ENCODE data around the gene BUB3. TPM values are rescaled to one million over a fixed set of nuclear protein-coding genes. Genes with fewer than 3 reads are reported as not detected.

The BUB3 gene
- total and polyA plus RNA-seq, 2 experiments from 2014 or later = 243 to 272 TPM

- peaks cover 4% of the 10 kb centered on the region for H3K27me3 Mint-ChIP-seq (ENCODE audit: insufficient read depth, low read depth, poor library complexity)
- no peaks in the 10 kb centered on the region for H3F3A ChIP-seq (replicated peaks; ENCODE audit: low read depth)
- H3K27ac ChIP-seq (ENCODE audit: low read depth) = no peak overlapping the region
- H3K36me3 ChIP-seq (ENCODE audit: insufficient read depth) = no peaks in the 10 kb centered on the region; the same call in none of the 2 replicates
- no peaks in the 10 kb centered on the region for H3K4me1 ChIP-seq (ENCODE audit: insufficient read depth)
- H3K36me3 Mint-ChIP-seq (ENCODE audit: low read depth) = peaks cover 16% of the 10 kb centered on the region; the same call in 2 of the 3 replicates
- no peaks in the 10 kb centered on the region for H3K27me3 ChIP-seq (ENCODE audit: insufficient read depth)
- ATAC-seq (no peak), DNase-seq (ENCODE audit: low spot score) (no peak)
- H2AFZ ChIP-seq = no peak overlapping the region
- H3K4me3 Mint-ChIP-seq = no peak overlapping the region
- no peaks in the 10 kb centered on the region for H3K9me2 ChIP-seq (ENCODE audit: insufficient read depth)
- peaks cover 6% of the 10 kb centered on the region; the same call in 2 of the 3 replicates for H3K9me3 Mint-ChIP-seq
- no peak for TF ChIP-seq ZNF462 (CRISPR knock-in tag; IDR thresholded peaks at IDR 0.05)
- TF ChIP-seq STAT1 (IDR thresholded peaks at IDR 0.05; ENCODE audit: unreplicated experiment) = no peak
- TF ChIP-seq JUNB (IDR thresholded peaks at IDR 0.05; ENCODE audit: unreplicated experiment) = no peak
- TF ChIP-seq CREB1 (CRISPR knock-in tag; IDR thresholded peaks at IDR 0.05; ENCODE audit: low read depth) = no peak
- TF ChIP-seq CTCF (conservative IDR thresholded peaks at IDR 0.05; ENCODE audit: low read depth in 2 of 2) = no peak
- TF ChIP-seq EZH2phosphoT487 (IDR thresholded peaks at IDR 0.05; ENCODE audit: unreplicated experiment) = no peak
- TF ChIP-seq ZNF331 (CRISPR knock-in tag; IDR thresholded peaks at IDR 0.05; ENCODE audit: low read depth) = no peak
- no peak for TF ChIP-seq ZNF114 (CRISPR knock-in tag; IDR thresholded peaks at IDR 0.05)
- TF ChIP-seq NANOG (IDR thresholded peaks at IDR 0.05; ENCODE audit: borderline replicate concordance) = no peak
- no peak for TF ChIP-seq POLR2AphosphoS5 (IDR thresholded peaks at IDR 0.05; ENCODE audit: low read depth)
- no peak for TF ChIP-seq REST (IDR thresholded peaks at IDR 0.05; ENCODE audit: unreplicated experiment)
- H3K4me2 ChIP-seq = no peak overlapping the region
- H4K20me1 ChIP-seq (replicated peaks; ENCODE audit: insufficient read depth) = peaks cover 11% of the 10 kb centered on the region; the same call in 1 of the 2 replicates
- H3K79me2 ChIP-seq (replicated peaks; ENCODE audit: insufficient read depth) = no peaks in the 10 kb centered on the region
- H3K4me3 ChIP-seq = no peak overlapping the region
- H3K27ac Mint-ChIP-seq = no peak overlapping the region
- no peaks in the 10 kb centered on the region for H3K4me1 Mint-ChIP-seq
Measured at GRCh38 chr10:123183724-123184123, 29.5 kb downstream of the BUB3 start.
